ENCODE data around the gene TTC22. TPM values are rescaled to one million over a fixed set of nuclear protein-coding genes. Genes with fewer than 3 reads are reported as not detected.

TTC22 gene
- total and polyA plus RNA-seq, 12 donors = 0.06 to 1.0 (median 0.15) TPM; not detected in 5

- ATAC-seq (no peak), DNase-seq (no peak)
- intact Hi-C loops (cut with DNase I) = no loop called here
Observed at GRCh38 chr1:54741531-54741930, 59.6 kb downstream of the TTC22 start.

GRCh38 chr1:54738244-54738643, 62.9 kb downstream of the TTC22 start:
- Histone ChIP-seq H3K27me3 (no peaks in the 10 kb centered on the region), H3K27ac (no peak overlapping the region), H3K4me1 (no peaks in the 10 kb centered on the region), H3K4me3 (no peak overlapping the region), H3K9me3 (no peaks in the 10 kb centered on the region), H3K36me3 (peaks cover 0 to 100% (median 76%) of the 10 kb centered on the region in 9 donors)
- WGBS, 2 donors = 83 to 85% methylated on average over 6 of the region's 6 CpGs
- no peak for TF ChIP-seq CTCF (IDR thresholded peaks at IDR 0.05)
- intact Hi-C loops (cut with DNase I) = no loop called here
- DNase-seq = no peak
- ATAC-seq = no peak

More at GRCh38 chr1:54741531-54741930, 59.6 kb downstream of the TTC22 start:
- no peak for TF ChIP-seq CTCF (IDR thresholded peaks at IDR 0.05)
- Histone ChIP-seq H3K36me3 (peaks cover 0 to 74% (median 54%) of the 10 kb centered on the region in 9 donors), H3K4me3 (no peak overlapping the region), H3K27me3 (no peaks in the 10 kb centered on the region), H3K9me3 (no peaks in the 10 kb centered on the region), H3K4me1 (no peaks in the 10 kb centered on the region), H3K27ac (no peak overlapping the region)
- 87 to 92% methylated on average over 4 of the region's 4 CpGs for WGBS, 2 donors

GRCh38 chr1:54736685-54737084, 64.4 kb downstream of the TTC22 start:
- H3K9me3 ChIP-seq = no peaks in the 10 kb centered on the region
- H3K27me3 ChIP-seq = no peaks in the 10 kb centered on the region
- no peak overlapping the region for H3K27ac ChIP-seq
- TF ChIP-seq CTCF (IDR thresholded peaks at IDR 0.05) = no peak
- no peak overlapping the region for H3K4me3 ChIP-seq
- WGBS, 2 donors = 95 to 96% methylated on average over 5 of the region's 5 CpGs
- no peaks in the 10 kb centered on the region for H3K4me1 ChIP-seq
- intact Hi-C loops (cut with DNase I) = no loop called here
- ATAC-seq (no peak), DNase-seq (no peak)
- H3K36me3 ChIP-seq = peaks cover 0 to 100% (median 72%) of the 10 kb centered on the region in 9 donors

Other genes starting within 250 kb of the TTC22 start
- 1 to 10 TPM in 4 of 10 donors, under 1 TPM in 5, not detected in 1; 0.39 to 2.7 (median 0.94) TPM for gene FAM151A, start 177.8 kb downstream of the TTC22 start, total RNA-seq
- 1 to 10 TPM in 1 of 2 donors, under 1 TPM in 1; 0.64 to 2.9 TPM for gene FAM151A, start 177.8 kb downstream of the TTC22 start, polyA plus RNA-seq
- gene MROH7, start 159.5 kb downstream of the TTC22 start, total RNA-seq = 10 to 100 TPM in 6 of 10 donors, 1 to 10 TPM in 4; 2.1 to 19.0 (median 12.8) TPM
- gene MROH7, start 159.5 kb downstream of the TTC22 start, polyA plus RNA-seq = 10 to 100 TPM in 1 of 2 donors, 1 to 10 TPM in 1; 3.4 to 25.8 TPM
- 10 to 100 TPM; 12.0 to 17.0 (median 15.1) TPM for gene TTC4, start 85.5 kb downstream of the TTC22 start, total RNA-seq
- 10 to 100 TPM; 13.8 to 20.9 TPM for gene TTC4, start 85.5 kb downstream of the TTC22 start, polyA plus RNA-seq
- 1 to 10 TPM; 3.7 to 5.6 (median 4.2) TPM for gene PARS2, start 36.8 kb downstream of the TTC22 start, total RNA-seq
- gene PARS2, start 36.8 kb downstream of the TTC22 start, polyA plus RNA-seq = 1 to 10 TPM in 1 of 2 donors, under 1 TPM in 1; 0.80 to 3.8 TPM
- 10 to 100 TPM; 12.6 to 36.0 (median 15.0) TPM for gene DHCR24, start 85.9 kb upstream of the TTC22 start, total RNA-seq
- 10 to 100 TPM in 1 of 2 donors, 1 to 10 TPM in 1; 3.3 to 70.6 TPM for gene DHCR24, start 85.9 kb upstream of the TTC22 start, polyA plus RNA-seq
- gene TMEM61, start 179.3 kb upstream of the TTC22 start, total RNA-seq = under 1 TPM in 1 of 10 donors, not detected in 9; 0.37 TPM
- under 1 TPM in 1 of 2 donors, not detected in 1; 0.03 TPM for gene TMEM61, start 179.3 kb upstream of the TTC22 start, polyA plus RNA-seq
- gene BSND, start 197.6 kb upstream of the TTC22 start, total RNA-seq = not detected
- not detected for gene BSND, start 197.6 kb upstream of the TTC22 start, polyA plus RNA-seq
- gene PCSK9, start 238.2 kb upstream of the TTC22 start, total RNA-seq = under 1 TPM in 2 of 10 donors, not detected in 8; 0.05 to 0.07 TPM
- under 1 TPM in 1 of 2 donors, not detected in 1; under 0.01 TPM for gene PCSK9, start 238.2 kb upstream of the TTC22 start, polyA plus RNA-seq